GM23338 (cell line): ENCODE data around the gene NSD2. TPM values are rescaled to one million over a fixed set of nuclear protein-coding genes. Genes with fewer than 3 reads are reported as not detected.

Source experiments
- ATAC-seq: fragments of 200-7000 bp; cut with Tn5 transposase; 3 replicates; pipeline ENCODE4 v1.9.1; 2020
- DNase-seq: peaks from one replicate; pipeline ENCODE4 v3.0.0-alpha.2; 2015; ENCODE audit warnings: low spot score
- H2AFZ ChIP-seq: fragments of 200-600 bp; sonication (generic); 2 replicates; pipeline ENCODE4 v1.8.0; 2016; ENCODE audit warnings: antibody characterized with exemption, mild to moderate bottlenecking, moderate library complexity
- H3F3A ChIP-seq: fragments of 200-600 bp; sonication (generic); replicated peaks from 2 replicates; pipeline ENCODE4 v1.8.0; 2017; ENCODE audit warnings: antibody characterized with exemption, mixed run types, low read depth
- H3K27ac ChIP-seq: fragments of 200-600 bp; sonication (generic); 2 replicates; pipeline ENCODE4 v1.6.1; 2016; ENCODE audit warnings: low read depth
- H3K27me3 ChIP-seq: fragments of 200-600 bp; sonication (generic); 2 replicates; pipeline ENCODE4 v1.8.0; 2016; ENCODE audit warnings: mild to moderate bottlenecking, mixed run types, moderate library complexity; ENCODE audit not compliant: insufficient read depth
- H3K36me3 ChIP-seq: fragments of 200-600 bp; sonication (generic); 2 replicates; pipeline ENCODE4 v1.8.0; 2016; ENCODE audit warnings: mild to moderate bottlenecking; ENCODE audit not compliant: insufficient read depth
- H3K4me1 ChIP-seq: fragments of 200-600 bp; sonication (generic); 2 replicates; pipeline ENCODE4 v1.8.0; 2016; ENCODE audit warnings: mild to moderate bottlenecking, moderate library complexity; ENCODE audit not compliant: insufficient read depth
- H3K4me2 ChIP-seq: fragments of 200-600 bp; sonication (generic); 2 replicates; pipeline ENCODE4 v1.7.1; 2017; ENCODE audit warnings: mixed run types
- H3K4me3 ChIP-seq: fragments of 200-600 bp; sonication (generic); 2 replicates; pipeline ENCODE4 v1.6.1; 2016; ENCODE audit warnings: mixed run types
- H3K79me2 ChIP-seq: fragments of 200-600 bp; sonication (generic); replicated peaks from 2 replicates; pipeline ENCODE4 v1.8.0; 2017; ENCODE audit warnings: mild to moderate bottlenecking; ENCODE audit not compliant: insufficient read depth
- H3K9me2 ChIP-seq: fragments of 200-600 bp; sonication (generic); 2 replicates; pipeline ENCODE4 v1.8.0; 2017; ENCODE audit not compliant: insufficient read depth
- H4K20me1 ChIP-seq: fragments of 200-600 bp; sonication (generic); replicated peaks from 2 replicates; pipeline ENCODE4 v1.8.0; 2017; ENCODE audit warnings: mild to moderate bottlenecking; ENCODE audit not compliant: insufficient read depth
- H3K27ac Mint-ChIP-seq: 2 replicates; pipeline ENCODE4 v1.8.0; 2020; ENCODE audit warnings: inconsistent platforms, mild to moderate bottlenecking, moderate library complexity, mixed read lengths
- H3K27me3 Mint-ChIP-seq: 3 replicates; pipeline ENCODE4 v1.8.0; 2022; ENCODE audit warnings: low read depth, mild to moderate bottlenecking, moderate library complexity, mixed read lengths, inconsistent platforms; ENCODE audit not compliant: insufficient read depth, poor library complexity
- H3K36me3 Mint-ChIP-seq: 3 replicates; pipeline ENCODE4 v1.8.0; 2021; ENCODE audit warnings: low read depth, mild to moderate bottlenecking, inconsistent platforms, moderate library complexity, mixed read lengths
- H3K4me1 Mint-ChIP-seq: 3 replicates; pipeline ENCODE4 v1.8.0; 2020; ENCODE audit warnings: mild to moderate bottlenecking, inconsistent platforms, mixed read lengths
- H3K4me3 Mint-ChIP-seq: 3 replicates; pipeline ENCODE4 v1.8.0; 2021; ENCODE audit warnings: moderate library complexity, mild to moderate bottlenecking, inconsistent platforms, mixed read lengths
- H3K9me3 Mint-ChIP-seq: 3 replicates; pipeline ENCODE4 v1.8.0; 2020; ENCODE audit warnings: moderate library complexity, mild to moderate bottlenecking, inconsistent platforms, mixed read lengths
- CREB1 ChIP-seq: fragments of 250-450 bp; sonication (Bioruptor Pico); IDR thresholded peaks from 2 replicates; pipeline ENCODE4 v1.5.0; 2020; ENCODE audit warnings: low read depth, mild to moderate bottlenecking, moderate library complexity
- EZH2 ChIP-seq: fragments of 200-600 bp; sonication (generic); IDR thresholded peaks from one replicate; pipeline ENCODE4 v1.8.0; 2017; ENCODE audit warnings: antibody characterized with exemption, mild to moderate bottlenecking, low read depth; ENCODE audit not compliant: unreplicated experiment
- ZNF114 ChIP-seq: fragments of 250-450 bp; sonication (Bioruptor Pico); IDR thresholded peaks from 2 replicates; pipeline ENCODE4 v1.5.0; 2020; ENCODE audit warnings: mild to moderate bottlenecking, moderate library complexity
- polyA plus RNA-seq: library from polyadenylated mRNA; unstranded; fragments of >200 nt; fragmentation: Nextera tagmentation; extraction: Ambion mirVana; gene quantifications from 2 replicates; pipeline ENCODE4 v1.2.1, GENCODE V29; 2016
- total RNA-seq: library from RNA; depleted of rRNA; stranded (reverse); fragments of >200 nt; shearing (Covaris generic); gene quantifications from 2 replicates; pipeline ENCODE4 v1.2.3, GENCODE V29; 2014
- TF ChIP-seq, protein P1 (sequence below): IDR thresholded peaks from one replicate; pipeline ENCODE4 v1.6.1; 2018; ENCODE audit warnings: antibody characterized with exemption; ENCODE audit not compliant: unreplicated experiment
- TF ChIP-seq, protein P2 (sequence below), 2 experiments: fragments of 200-600 bp in 1 of 2; sonication (generic) in 1 of 2; conservative IDR thresholded peaks; 2 replicates each; pipeline versions ENCODE4 v1.5.1 to v1.6.1; 2016 to 2017; ENCODE audit warnings: antibody characterized with exemption in 2 of 2, low read depth in 2 of 2, mild to moderate bottlenecking in 2 of 2, moderate library complexity in 1 of 2
- TF ChIP-seq, protein P3 (sequence below): fragments of 250-450 bp; sonication (Bioruptor Pico); IDR thresholded peaks from 2 replicates; pipeline ENCODE4 v1.5.0; 2020; ENCODE audit warnings: mild to moderate bottlenecking, moderate library complexity

The NSD2 gene
- total and polyA plus RNA-seq, 2 experiments from 2014 or later: 33.5 to 84.4 TPM

DNA sequence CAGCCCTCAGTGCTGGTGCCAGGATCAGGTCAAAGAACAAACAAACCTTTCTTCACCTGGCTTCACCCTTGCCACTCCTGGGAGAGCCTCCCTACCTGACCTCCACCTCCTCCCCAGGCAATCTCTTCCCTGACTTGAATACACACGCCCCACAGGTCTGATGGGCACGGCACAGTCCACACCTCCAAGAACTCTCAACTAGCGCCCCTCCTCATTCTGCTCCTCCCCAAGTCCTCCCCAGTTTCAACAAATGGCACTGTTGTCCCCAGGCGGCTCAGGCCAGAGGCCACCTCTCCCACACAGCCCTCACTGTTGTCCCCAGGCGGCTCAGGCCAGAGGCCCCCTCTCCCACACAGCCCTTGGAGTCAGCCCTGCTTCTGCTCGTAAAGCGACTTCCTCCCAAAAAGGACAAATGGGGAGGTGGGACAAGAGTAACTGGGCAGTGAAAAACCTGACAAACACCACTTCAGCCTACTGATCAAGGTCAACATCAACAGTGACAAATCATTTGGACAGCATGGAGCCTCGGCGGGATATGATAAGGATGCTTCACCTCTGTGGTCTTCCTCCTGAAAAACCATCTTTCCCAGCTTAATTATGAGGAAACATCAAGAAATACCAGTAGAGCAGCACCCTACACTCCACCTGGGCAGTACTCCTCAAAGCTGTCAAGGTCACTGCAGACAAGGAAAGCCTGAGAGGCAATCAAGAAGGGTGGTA, 18.1 kb upstream of the NSD2 start:
- no peak for ATAC-seq
- H4K20me1 ChIP-seq: peaks cover 37% of the 10 kb centered on the region
- no peak for DNase-seq
- H3K4me1 Mint-ChIP-seq: peaks cover 22% of the 10 kb centered on the region
- no peaks in the 10 kb centered on the region; the same call in 2 of the 3 replicates for H3K9me3 Mint-ChIP-seq
- H2AFZ ChIP-seq: no peak overlapping the region
- H3F3A ChIP-seq: no peaks in the 10 kb centered on the region
- no peak overlapping the region for H3K27ac Mint-ChIP-seq
- H3K4me1 ChIP-seq: peaks cover 7% of the 10 kb centered on the region; the same call in 1 of the 2 replicates
- peaks cover 40% of the 10 kb centered on the region for H3K79me2 ChIP-seq
- H3K4me3 Mint-ChIP-seq: peak overlapping the region; percentile 15; the same call in 2 of the 3 replicates
- H3K27ac ChIP-seq: no peak overlapping the region
- no peaks in the 10 kb centered on the region for H3K9me2 ChIP-seq
- H3K36me3 Mint-ChIP-seq: peaks cover 5% of the 10 kb centered on the region; the same call in 2 of the 3 replicates
- no peaks in the 10 kb centered on the region for H3K36me3 ChIP-seq
- TF ChIP-seq, protein P1, sequence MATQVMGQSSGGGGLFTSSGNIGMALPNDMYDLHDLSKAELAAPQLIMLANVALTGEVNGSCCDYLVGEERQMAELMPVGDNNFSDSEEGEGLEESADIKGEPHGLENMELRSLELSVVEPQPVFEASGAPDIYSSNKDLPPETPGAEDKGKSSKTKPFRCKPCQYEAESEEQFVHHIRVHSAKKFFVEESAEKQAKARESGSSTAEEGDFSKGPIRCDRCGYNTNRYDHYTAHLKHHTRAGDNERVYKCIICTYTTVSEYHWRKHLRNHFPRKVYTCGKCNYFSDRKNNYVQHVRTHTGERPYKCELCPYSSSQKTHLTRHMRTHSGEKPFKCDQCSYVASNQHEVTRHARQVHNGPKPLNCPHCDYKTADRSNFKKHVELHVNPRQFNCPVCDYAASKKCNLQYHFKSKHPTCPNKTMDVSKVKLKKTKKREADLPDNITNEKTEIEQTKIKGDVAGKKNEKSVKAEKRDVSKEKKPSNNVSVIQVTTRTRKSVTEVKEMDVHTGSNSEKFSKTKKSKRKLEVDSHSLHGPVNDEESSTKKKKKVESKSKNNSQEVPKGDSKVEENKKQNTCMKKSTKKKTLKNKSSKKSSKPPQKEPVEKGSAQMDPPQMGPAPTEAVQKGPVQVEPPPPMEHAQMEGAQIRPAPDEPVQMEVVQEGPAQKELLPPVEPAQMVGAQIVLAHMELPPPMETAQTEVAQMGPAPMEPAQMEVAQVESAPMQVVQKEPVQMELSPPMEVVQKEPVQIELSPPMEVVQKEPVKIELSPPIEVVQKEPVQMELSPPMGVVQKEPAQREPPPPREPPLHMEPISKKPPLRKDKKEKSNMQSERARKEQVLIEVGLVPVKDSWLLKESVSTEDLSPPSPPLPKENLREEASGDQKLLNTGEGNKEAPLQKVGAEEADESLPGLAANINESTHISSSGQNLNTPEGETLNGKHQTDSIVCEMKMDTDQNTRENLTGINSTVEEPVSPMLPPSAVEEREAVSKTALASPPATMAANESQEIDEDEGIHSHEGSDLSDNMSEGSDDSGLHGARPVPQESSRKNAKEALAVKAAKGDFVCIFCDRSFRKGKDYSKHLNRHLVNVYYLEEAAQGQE: no peak
- TF ChIP-seq CREB1 (CRISPR knock-in tag) (no peak), ZNF114 (no peak)
- TF ChIP-seq, protein P2, sequence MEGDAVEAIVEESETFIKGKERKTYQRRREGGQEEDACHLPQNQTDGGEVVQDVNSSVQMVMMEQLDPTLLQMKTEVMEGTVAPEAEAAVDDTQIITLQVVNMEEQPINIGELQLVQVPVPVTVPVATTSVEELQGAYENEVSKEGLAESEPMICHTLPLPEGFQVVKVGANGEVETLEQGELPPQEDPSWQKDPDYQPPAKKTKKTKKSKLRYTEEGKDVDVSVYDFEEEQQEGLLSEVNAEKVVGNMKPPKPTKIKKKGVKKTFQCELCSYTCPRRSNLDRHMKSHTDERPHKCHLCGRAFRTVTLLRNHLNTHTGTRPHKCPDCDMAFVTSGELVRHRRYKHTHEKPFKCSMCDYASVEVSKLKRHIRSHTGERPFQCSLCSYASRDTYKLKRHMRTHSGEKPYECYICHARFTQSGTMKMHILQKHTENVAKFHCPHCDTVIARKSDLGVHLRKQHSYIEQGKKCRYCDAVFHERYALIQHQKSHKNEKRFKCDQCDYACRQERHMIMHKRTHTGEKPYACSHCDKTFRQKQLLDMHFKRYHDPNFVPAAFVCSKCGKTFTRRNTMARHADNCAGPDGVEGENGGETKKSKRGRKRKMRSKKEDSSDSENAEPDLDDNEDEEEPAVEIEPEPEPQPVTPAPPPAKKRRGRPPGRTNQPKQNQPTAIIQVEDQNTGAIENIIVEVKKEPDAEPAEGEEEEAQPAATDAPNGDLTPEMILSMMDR (conservative IDR thresholded peaks at IDR 0.05; ENCODE audit: low read depth in 2 of 2): no peak
- no peak overlapping the region for H3K4me2 ChIP-seq
- peaks cover 26% of the 10 kb centered on the region for H3K27me3 ChIP-seq
- peaks cover 28% of the 10 kb centered on the region for H3K27me3 Mint-ChIP-seq
- H3K4me3 ChIP-seq: no peak overlapping the region

DNA sequence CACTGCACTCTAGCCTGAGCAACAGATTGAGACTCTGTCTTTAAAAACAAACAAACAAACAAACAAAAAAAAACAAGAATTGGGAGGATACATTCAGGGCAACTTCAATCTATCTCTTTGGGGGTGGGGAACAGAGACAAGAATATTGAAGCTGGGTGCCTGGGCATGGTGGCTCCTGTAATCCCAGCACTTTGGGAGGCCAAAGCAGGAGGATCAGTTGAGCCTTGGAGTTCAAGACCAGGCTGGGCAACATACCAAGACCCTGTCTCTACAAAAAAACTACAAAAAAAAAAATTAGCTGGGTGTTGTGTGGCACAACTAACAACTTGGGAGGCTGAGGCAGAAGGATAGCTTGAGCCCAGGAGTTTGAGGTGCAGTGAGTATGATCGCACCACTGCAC, 16.4 kb upstream of the NSD2 start:
- H3K4me1 ChIP-seq: peaks cover 7% of the 10 kb centered on the region; the same call in 1 of the 2 replicates
- peak overlapping the region; percentile 93 for H3K4me2 ChIP-seq
- no peak overlapping the region for H3K27ac ChIP-seq
- H3K36me3 ChIP-seq: no peaks in the 10 kb centered on the region
- DNase-seq (no peak), ATAC-seq (no peak)
- Mint-ChIP-seq H3K4me1 (peaks cover 22% of the 10 kb centered on the region), H3K27me3 (peaks cover 45% of the 10 kb centered on the region), H3K36me3 (peaks cover 5% of the 10 kb centered on the region; the same call in 2 of the 3 replicates), H3K27ac (no peak overlapping the region), H3K4me3 (peak overlapping the region; percentile 74), H3K9me3 (no peaks in the 10 kb centered on the region; the same call in 1 of the 3 replicates)
- H3K79me2 ChIP-seq: peaks cover 40% of the 10 kb centered on the region
- H3K27me3 ChIP-seq: peaks cover 43% of the 10 kb centered on the region
- peak overlapping the region; percentile 93 for H3K4me3 ChIP-seq
- no peaks in the 10 kb centered on the region for H3K9me2 ChIP-seq
- H3F3A ChIP-seq: peaks cover 8% of the 10 kb centered on the region; the same call in 1 of the 2 replicates
- H4K20me1 ChIP-seq: peaks cover 47% of the 10 kb centered on the region
- H2AFZ ChIP-seq: no peak overlapping the region
- TF ChIP-seq, protein P3, sequence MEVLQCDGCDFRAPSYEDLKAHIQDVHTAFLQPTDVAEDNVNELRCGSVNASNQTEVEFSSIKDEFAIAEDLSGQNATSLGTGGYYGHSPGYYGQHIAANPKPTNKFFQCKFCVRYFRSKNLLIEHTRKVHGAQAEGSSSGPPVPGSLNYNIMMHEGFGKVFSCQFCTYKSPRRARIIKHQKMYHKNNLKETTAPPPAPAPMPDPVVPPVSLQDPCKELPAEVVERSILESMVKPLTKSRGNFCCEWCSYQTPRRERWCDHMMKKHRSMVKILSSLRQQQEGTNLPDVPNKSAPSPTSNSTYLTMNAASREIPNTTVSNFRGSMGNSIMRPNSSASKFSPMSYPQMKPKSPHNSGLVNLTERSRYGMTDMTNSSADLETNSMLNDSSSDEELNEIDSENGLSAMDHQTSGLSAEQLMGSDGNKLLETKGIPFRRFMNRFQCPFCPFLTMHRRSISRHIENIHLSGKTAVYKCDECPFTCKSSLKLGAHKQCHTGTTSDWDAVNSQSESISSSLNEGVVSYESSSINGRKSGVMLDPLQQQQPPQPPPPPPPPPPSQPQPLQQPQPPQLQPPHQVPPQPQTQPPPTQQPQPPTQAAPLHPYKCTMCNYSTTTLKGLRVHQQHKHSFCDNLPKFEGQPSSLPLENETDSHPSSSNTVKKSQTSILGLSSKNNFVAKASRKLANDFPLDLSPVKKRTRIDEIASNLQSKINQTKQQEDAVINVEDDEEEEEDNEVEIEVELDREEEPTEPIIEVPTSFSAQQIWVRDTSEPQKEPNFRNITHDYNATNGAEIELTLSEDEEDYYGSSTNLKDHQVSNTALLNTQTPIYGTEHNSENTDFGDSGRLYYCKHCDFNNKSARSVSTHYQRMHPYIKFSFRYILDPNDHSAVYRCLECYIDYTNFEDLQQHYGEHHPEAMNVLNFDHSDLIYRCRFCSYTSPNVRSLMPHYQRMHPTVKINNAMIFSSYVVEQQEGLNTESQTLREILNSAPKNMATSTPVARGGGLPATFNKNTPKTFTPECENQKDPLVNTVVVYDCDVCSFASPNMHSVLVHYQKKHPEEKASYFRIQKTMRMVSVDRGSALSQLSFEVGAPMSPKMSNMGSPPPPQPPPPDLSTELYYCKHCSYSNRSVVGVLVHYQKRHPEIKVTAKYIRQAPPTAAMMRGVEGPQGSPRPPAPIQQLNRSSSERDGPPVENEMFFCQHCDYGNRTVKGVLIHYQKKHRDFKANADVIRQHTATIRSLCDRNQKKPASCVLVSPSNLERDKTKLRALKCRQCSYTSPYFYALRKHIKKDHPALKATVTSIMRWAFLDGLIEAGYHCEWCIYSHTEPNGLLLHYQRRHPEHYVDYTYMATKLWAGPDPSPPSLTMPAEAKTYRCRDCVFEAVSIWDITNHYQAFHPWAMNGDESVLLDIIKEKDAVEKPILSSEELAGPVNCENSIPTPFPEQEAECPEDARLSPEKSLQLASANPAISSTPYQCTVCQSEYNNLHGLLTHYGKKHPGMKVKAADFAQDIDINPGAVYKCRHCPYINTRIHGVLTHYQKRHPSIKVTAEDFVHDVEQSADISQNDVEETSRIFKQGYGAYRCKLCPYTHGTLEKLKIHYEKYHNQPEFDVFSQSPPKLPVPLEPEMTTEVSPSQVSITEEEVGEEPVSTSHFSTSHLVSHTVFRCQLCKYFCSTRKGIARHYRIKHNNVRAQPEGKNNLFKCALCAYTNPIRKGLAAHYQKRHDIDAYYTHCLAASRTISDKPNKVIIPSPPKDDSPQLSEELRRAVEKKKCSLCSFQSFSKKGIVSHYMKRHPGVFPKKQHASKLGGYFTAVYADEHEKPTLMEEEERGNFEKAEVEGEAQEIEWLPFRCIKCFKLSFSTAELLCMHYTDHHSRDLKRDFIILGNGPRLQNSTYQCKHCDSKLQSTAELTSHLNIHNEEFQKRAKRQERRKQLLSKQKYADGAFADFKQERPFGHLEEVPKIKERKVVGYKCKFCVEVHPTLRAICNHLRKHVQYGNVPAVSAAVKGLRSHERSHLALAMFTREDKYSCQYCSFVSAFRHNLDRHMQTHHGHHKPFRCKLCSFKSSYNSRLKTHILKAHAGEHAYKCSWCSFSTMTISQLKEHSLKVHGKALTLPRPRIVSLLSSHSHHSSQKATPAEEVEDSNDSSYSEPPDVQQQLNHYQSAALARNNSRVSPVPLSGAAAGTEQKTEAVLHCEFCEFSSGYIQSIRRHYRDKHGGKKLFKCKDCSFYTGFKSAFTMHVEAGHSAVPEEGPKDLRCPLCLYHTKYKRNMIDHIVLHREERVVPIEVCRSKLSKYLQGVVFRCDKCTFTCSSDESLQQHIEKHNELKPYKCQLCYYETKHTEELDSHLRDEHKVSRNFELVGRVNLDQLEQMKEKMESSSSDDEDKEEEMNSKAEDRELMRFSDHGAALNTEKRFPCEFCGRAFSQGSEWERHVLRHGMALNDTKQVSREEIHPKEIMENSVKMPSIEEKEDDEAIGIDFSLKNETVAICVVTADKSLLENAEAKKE (CRISPR knock-in tag): no peak
- peak; percentile 23 for TF ChIP-seq EZH2
